ENCODE measurements around the gene RBM17. TPM values are rescaled to one million over a fixed set of nuclear protein-coding genes. Genes with fewer than 3 reads are reported as not detected.
A peak's percentile ranks its signal among the peaks of the same experiment; 100 is the strongest.

The RBM17 gene
- total RNA-seq, 2 donors from 2014 or later, result 54.5 to 57.0 TPM

GRCh38 chr10:6148251-6148701 is 59.4 kb downstream of the RBM17 start:
- WGBS, 2 donors, result 67 to 80% methylated on average over 6 to 7 of the region's 7 CpGs
- no peak overlapping the region for H3K27ac ChIP-seq
- no peak for TF ChIP-seq CTCF (IDR thresholded peaks at IDR 0.05)
- TF ChIP-seq POLR2A (IDR thresholded peaks at IDR 0.05), result no peak
- intact Hi-C loops (cut with DNase I), result no loop called here
- peaks cover 26% of the 10 kb centered on the region for H3K4me1 ChIP-seq
- H3K36me3 ChIP-seq (replicated peaks in 1 of 2; ENCODE audit: insufficient read depth in 1 of 2, low read depth in 2 of 2), result no peaks in the 10 kb centered on the region
- no peaks in the 10 kb centered on the region for H3K9me3 ChIP-seq
- no peaks in the 10 kb centered on the region for H3K27me3 ChIP-seq
- H3K4me3 ChIP-seq, result no peak overlapping the region
- DNase-seq (peak in 1 of 4 donors; percentile 40), ATAC-seq (no peak)

- H3K9me3 ChIP-seq, result no peaks in the 10 kb centered on the region
- TF ChIP-seq CTCF (IDR thresholded peaks at IDR 0.05) (no peak), POLR2A (IDR thresholded peaks at IDR 0.05) (no peak)
- H3K27me3 ChIP-seq, result no peaks in the 10 kb centered on the region
- H3K4me3 ChIP-seq, result no peak overlapping the region
- ATAC-seq (no peak), DNase-seq (no peak)
- WGBS, 2 donors, result 83 to 85% methylated on average over 6 of the region's 6 CpGs
- peak overlapping the region in 1 of 4 donors; percentile 29 for H3K27ac ChIP-seq
- H3K4me1 ChIP-seq, result peaks cover 25% of the 10 kb centered on the region
- intact Hi-C loops (cut with DNase I), result no loop called here
- H3K36me3 ChIP-seq (replicated peaks in 1 of 2; ENCODE audit: insufficient read depth in 1 of 2, low read depth in 2 of 2), result no peaks in the 10 kb centered on the region
Measured at GRCh38 chr10:6148908-6149307, 60.1 kb downstream of the RBM17 start.

GRCh38 chr10:6151087-6151977 is 62.5 kb downstream of the RBM17 start:
- Histone ChIP-seq H3K9me3 (no peaks in the 10 kb centered on the region), H3K27ac (peak overlapping the region in 2 of 4 donors; percentile 14 to 51), H3K4me1 (peaks cover 9% of the 10 kb centered on the region), H3K4me3 (no peak overlapping the region), H3K27me3 (no peaks in the 10 kb centered on the region), H3K36me3 (replicated peaks in 1 of 2; ENCODE audit: insufficient read depth in 1 of 2, low read depth in 2 of 2) (no peaks in the 10 kb centered on the region)
- peak; percentile 73 for ATAC-seq
- intact Hi-C loops (cut with DNase I), result no loop called here
- DNase-seq, result peak; percentile 41 to 75 (median 57)
- TF ChIP-seq POLR2A (IDR thresholded peaks at IDR 0.05) (peak in 1 of 3 donors; percentile 18), CTCF (IDR thresholded peaks at IDR 0.05) (peak; percentile 32 to 64 (median 44))
- WGBS, 2 donors, result 34 to 48% methylated on average over 15 to 22 of the region's 22 CpGs

GRCh38 chr10:6153845-6154244 is 65.0 kb downstream of the RBM17 start:
- intact Hi-C loops (cut with DNase I), result no loop called here
- no peak overlapping the region for H3K4me3 ChIP-seq
- H3K27ac ChIP-seq, result no peak overlapping the region
- WGBS, 2 donors, result 82 to 85% methylated on average over 7 of the region's 7 CpGs
- DNase-seq, result no peak
- peaks cover 6% of the 10 kb centered on the region for H3K4me1 ChIP-seq
- ATAC-seq, result no peak
- H3K36me3 ChIP-seq (replicated peaks in 1 of 2; ENCODE audit: insufficient read depth in 1 of 2, low read depth in 2 of 2), result no peaks in the 10 kb centered on the region
- no peaks in the 10 kb centered on the region for H3K9me3 ChIP-seq
- TF ChIP-seq CTCF (IDR thresholded peaks at IDR 0.05), result no peak
- no peak for TF ChIP-seq POLR2A (IDR thresholded peaks at IDR 0.05)
- H3K27me3 ChIP-seq, result no peaks in the 10 kb centered on the region
